Left lung (tissue), 10 donors: ENCODE data around the gene MSH3. TPM values are rescaled to one million over a fixed set of nuclear protein-coding genes. Genes with fewer than 3 reads are reported as not detected.

Source experiments
- ATAC-seq: fragments of 200-7000 bp; cut with Tn5 transposase; one replicate; pipeline ENCODE4 v1.9.1; 2020; ENCODE audit warnings: moderate library complexity
- DNase-seq, 4 donors: peaks; one replicate each; pipeline ENCODE4 v3.0.0-alpha.2; 2013 to 2020
- H3K27ac ChIP-seq, 2 donors: fragments of 200-600 bp; sonication (generic) in 1 of 2; one replicate each; pipeline versions ENCODE4 v1.5.0 to v1.8.0; 2020 to 2021
- H3K27me3 ChIP-seq, 2 donors: fragments of 200-600 bp; sonication (generic) in 1 of 2; one replicate each; pipeline versions ENCODE4 v1.5.0 to v1.8.0; 2020 to 2021
- H3K36me3 ChIP-seq, 2 donors: fragments of 200-600 bp; sonication (generic) in 1 of 2; one replicate each; pipeline versions ENCODE4 v1.5.0 to v1.8.0; 2020 to 2021
- H3K4me1 ChIP-seq, 2 donors: fragments of 200-600 bp; one replicate each; pipeline ENCODE4 v1.8.0; 2021
- H3K4me3 ChIP-seq, 2 donors: fragments of 200-600 bp; sonication (generic) in 1 of 2; one replicate each; pipeline versions ENCODE4 v1.5.0 to v1.8.0; 2020 to 2021; ENCODE audit warnings: mild to moderate bottlenecking in 1 of 2
- H3K9me3 ChIP-seq, 2 donors: fragments of 200-600 bp; sonication (generic) in 1 of 2; one replicate each; pipeline versions ENCODE4 v1.5.0 to v1.8.0; 2020 to 2021
- intact Hi-C, 2 donors: fragments of 100-400 bp; cut with DNase I; formaldehyde crosslinking; loops; one replicate each; pipeline versions ENCODE4 v1.11.2 to v1.14.2; 2022
- polyA plus RNA-seq, 6 donors: library from polyadenylated mRNA; unstranded; fragments of 120-200 nt; gene quantifications; one replicate each; pipeline ENCODE4 v1.2.1, GENCODE V29; 2013; ENCODE audit not compliant: insufficient read length in 6 of 6
- total RNA-seq, 2 donors: library from RNA; stranded (reverse); fragmentation: NEBNext Ultra II Directional; extraction: Animal tissue kit (Norgen Biotek cat#: 25700); gene quantifications; one replicate each; pipeline ENCODE4 v1.2.1, GENCODE V29; 2021
- TF ChIP-seq, protein P1 (sequence below), 2 donors: fragments of 200-600 bp; sonication (generic) in 1 of 2; IDR thresholded peaks; one replicate each; pipeline versions ENCODE4 v1.5.0 to v1.8.0; 2021; ENCODE audit warnings: antibody characterized with exemption in 2 of 2
- donor health status: DM: no; HTN: yes; CAD: no.
- donor health status: DM: no; HTN: no; CAD: no.

Gene MSH3
- total and polyA plus RNA-seq, 8 donors: 12.7 to 20.1 (median 16.2) TPM

- TF ChIP-seq, protein P1, sequence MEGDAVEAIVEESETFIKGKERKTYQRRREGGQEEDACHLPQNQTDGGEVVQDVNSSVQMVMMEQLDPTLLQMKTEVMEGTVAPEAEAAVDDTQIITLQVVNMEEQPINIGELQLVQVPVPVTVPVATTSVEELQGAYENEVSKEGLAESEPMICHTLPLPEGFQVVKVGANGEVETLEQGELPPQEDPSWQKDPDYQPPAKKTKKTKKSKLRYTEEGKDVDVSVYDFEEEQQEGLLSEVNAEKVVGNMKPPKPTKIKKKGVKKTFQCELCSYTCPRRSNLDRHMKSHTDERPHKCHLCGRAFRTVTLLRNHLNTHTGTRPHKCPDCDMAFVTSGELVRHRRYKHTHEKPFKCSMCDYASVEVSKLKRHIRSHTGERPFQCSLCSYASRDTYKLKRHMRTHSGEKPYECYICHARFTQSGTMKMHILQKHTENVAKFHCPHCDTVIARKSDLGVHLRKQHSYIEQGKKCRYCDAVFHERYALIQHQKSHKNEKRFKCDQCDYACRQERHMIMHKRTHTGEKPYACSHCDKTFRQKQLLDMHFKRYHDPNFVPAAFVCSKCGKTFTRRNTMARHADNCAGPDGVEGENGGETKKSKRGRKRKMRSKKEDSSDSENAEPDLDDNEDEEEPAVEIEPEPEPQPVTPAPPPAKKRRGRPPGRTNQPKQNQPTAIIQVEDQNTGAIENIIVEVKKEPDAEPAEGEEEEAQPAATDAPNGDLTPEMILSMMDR (IDR thresholded peaks at IDR 0.05): no peak
- Histone ChIP-seq H3K4me3 (no peak overlapping the region), H3K27ac (no peak overlapping the region), H3K9me3 (no peaks in the 10 kb centered on the region), H3K27me3 (no peaks in the 10 kb centered on the region), H3K36me3 (peaks cover 0 to 71% of the 10 kb centered on the region in 2 donors), H3K4me1 (no peaks in the 10 kb centered on the region)
- ATAC-seq (no peak), DNase-seq (no peak)
- intact Hi-C loops: no loop called here
Observed at GRCh38 chr5:80790698-80791097, 136.2 kb downstream of the MSH3 start.

GRCh38 chr5:80793354-80793753 lies 138.9 kb downstream of the MSH3 start:
- DNase-seq (no peak), ATAC-seq (no peak)
- no peaks in the 10 kb centered on the region for H3K9me3 ChIP-seq
- TF ChIP-seq, protein P1 (IDR thresholded peaks at IDR 0.05): no peak
- no peaks in the 10 kb centered on the region for H3K27me3 ChIP-seq
- H3K4me1 ChIP-seq: no peaks in the 10 kb centered on the region
- H3K4me3 ChIP-seq: no peak overlapping the region
- no peak overlapping the region for H3K27ac ChIP-seq
- intact Hi-C loops: no loop called here
- H3K36me3 ChIP-seq: peaks cover 0 to 83% of the 10 kb centered on the region in 2 donors

DNA sequence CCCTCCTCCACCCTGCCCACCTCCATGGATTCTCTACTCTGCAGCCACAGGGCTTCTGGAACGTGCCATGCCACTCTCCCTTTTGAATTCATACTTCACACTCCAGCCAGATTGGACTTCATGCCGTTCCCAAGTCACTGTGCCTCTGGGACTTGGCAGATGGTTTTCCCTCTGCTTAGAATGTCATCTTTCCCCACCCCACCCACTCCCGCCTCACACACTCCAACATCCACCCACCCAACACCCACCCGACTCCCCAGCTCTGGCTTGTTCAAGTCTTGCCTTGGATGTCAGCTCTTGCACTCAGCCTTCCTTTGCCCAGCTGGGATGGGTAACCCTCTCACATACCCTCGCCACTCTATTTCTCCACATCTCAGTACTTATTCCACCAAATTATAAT lies 142.4 kb downstream of the MSH3 start:
- ATAC-seq (no peak), DNase-seq (no peak)
- H3K27ac ChIP-seq: no peak overlapping the region
- H3K4me3 ChIP-seq: no peak overlapping the region
- peaks cover 0 to 58% of the 10 kb centered on the region in 2 donors for H3K36me3 ChIP-seq
- intact Hi-C loops: no loop called here
- no peaks in the 10 kb centered on the region for H3K4me1 ChIP-seq
- H3K27me3 ChIP-seq: no peaks in the 10 kb centered on the region
- TF ChIP-seq, protein P1 (IDR thresholded peaks at IDR 0.05): no peak
- no peaks in the 10 kb centered on the region for H3K9me3 ChIP-seq

DNA sequence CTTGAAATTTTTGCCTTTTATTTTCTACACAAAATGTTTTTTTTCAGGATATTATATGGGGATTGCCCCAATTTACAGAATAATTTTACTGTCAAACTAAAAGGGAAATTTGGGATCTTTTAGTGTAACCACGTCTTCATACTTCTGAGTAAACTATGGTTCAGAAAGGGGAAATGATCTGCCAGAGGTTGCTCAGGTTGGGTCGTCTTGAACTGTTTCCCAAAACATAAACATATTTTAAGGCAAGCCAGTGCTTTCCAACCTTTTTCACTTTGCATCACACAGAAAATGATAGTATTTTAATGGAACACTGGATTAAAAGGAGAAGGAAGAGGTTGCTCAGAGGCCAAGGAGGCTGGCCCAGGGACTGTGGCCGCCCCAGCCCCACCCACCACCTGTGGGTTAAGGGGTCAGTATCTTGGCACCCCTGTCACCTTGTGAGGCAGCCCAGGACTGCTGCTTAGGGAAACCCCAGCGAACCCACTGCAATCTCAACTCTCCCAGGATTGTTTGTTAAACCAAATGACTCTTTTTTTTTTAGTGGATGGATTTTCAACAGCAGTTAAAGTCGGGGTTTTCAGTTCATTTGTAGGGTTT lies 143.1 kb downstream of the MSH3 start:
- no peak for DNase-seq
- TF ChIP-seq, protein P1 (IDR thresholded peaks at IDR 0.05): no peak
- Histone ChIP-seq H3K4me1 (no peaks in the 10 kb centered on the region), H3K9me3 (no peaks in the 10 kb centered on the region), H3K36me3 (peaks cover 0 to 51% of the 10 kb centered on the region in 2 donors), H3K27me3 (no peaks in the 10 kb centered on the region), H3K4me3 (no peak overlapping the region), H3K27ac (no peak overlapping the region)
- intact Hi-C loops: no loop called here
- no peak for ATAC-seq

DNA sequence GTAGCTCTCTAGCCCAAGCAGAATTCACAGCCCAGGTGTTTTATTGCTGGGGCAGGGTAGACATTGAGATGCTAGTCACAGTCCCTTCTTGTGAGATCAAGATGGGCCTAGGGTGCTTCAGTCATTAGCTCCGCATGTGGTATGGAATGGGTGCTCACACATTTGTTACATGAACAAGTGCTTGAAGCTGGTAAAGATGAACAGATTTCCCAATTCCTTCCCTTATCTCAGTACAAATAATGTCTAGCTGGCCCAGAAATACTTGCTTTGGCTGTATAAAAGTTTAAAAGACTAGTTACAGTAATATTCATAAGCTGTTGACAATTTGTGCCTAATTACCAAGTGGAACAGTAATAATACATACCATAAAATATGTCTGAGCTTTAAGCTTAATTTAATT lies 143.7 kb downstream of the MSH3 start:
- DNase-seq (no peak), ATAC-seq (peak; percentile 54)
- Histone ChIP-seq H3K27ac (no peak overlapping the region), H3K9me3 (no peaks in the 10 kb centered on the region), H3K36me3 (peaks cover 0 to 45% of the 10 kb centered on the region in 2 donors), H3K4me1 (no peaks in the 10 kb centered on the region), H3K27me3 (no peaks in the 10 kb centered on the region), H3K4me3 (no peak overlapping the region)
- intact Hi-C loops: no loop called here
- TF ChIP-seq, protein P1 (IDR thresholded peaks at IDR 0.05): no peak
